CD14-positive monocyte (primary cell): ENCODE data around the gene ADI1. TPM values are rescaled to one million over a fixed set of nuclear protein-coding genes. Genes with fewer than 3 reads are reported as not detected.

ENCODE experiments used
- DNase-seq, 3 donors: peaks; one replicate each; pipeline ENCODE4 v3.0.0-alpha.2; 2011 to 2022
- H2AFZ ChIP-seq: 2 replicates; pipeline ENCODE4 v1.6.0; 2012; ENCODE audit warnings: mild to moderate bottlenecking, low read depth, low read length, inconsistent platforms; ENCODE audit not compliant: insufficient read depth, poor library complexity, severe bottlenecking
- H3K27ac ChIP-seq, 2 donors: 1 replicate in 1 of 2; 2 replicates in 1 of 2; pipeline ENCODE4 v1.5.1; 2012 to 2013; ENCODE audit warnings: low read length in 2 of 2, control low read depth in 1 of 2, inconsistent platforms in 1 of 2, low read depth in 1 of 2, mild to moderate bottlenecking in 1 of 2
- H3K27me3 ChIP-seq, 2 donors: one replicate each; pipeline versions ENCODE4 v1.6.0 to v1.6.1; 2011 to 2013; ENCODE audit warnings: low read length in 2 of 2; ENCODE audit not compliant: control insufficient read depth in 2 of 2, insufficient read depth in 2 of 2
- H3K36me3 ChIP-seq, 2 donors: replicated peaks in 1 of 2; 1 replicate in 1 of 2; 2 replicates in 1 of 2; pipeline versions ENCODE4 v1.5.1 to v1.6.1; 2012 to 2013; ENCODE audit warnings: low read length in 2 of 2, control low read depth in 1 of 2, inconsistent platforms in 1 of 2, mild to moderate bottlenecking in 1 of 2; ENCODE audit not compliant: insufficient read depth in 2 of 2, control insufficient read depth in 1 of 2
- H3K4me1 ChIP-seq, 2 donors: 1 replicate in 1 of 2; 2 replicates in 1 of 2; pipeline versions ENCODE4 v1.5.1 to v1.6.1; 2012 to 2013; ENCODE audit warnings: low read length in 2 of 2, control low read depth in 1 of 2, inconsistent platforms in 1 of 2, mild to moderate bottlenecking in 1 of 2, moderate library complexity in 1 of 2; ENCODE audit not compliant: insufficient read depth in 2 of 2, control insufficient read depth in 1 of 2
- H3K4me2 ChIP-seq: replicated peaks from 2 replicates; pipeline ENCODE3; 2012; ENCODE audit warnings: low read length, moderate library complexity, mild to moderate bottlenecking; ENCODE audit not compliant: poor library complexity, severe bottlenecking; ENCODE audit errors: extremely low read depth
- H3K4me3 ChIP-seq, 3 experiments: fragments of 200-600 bp in 1 of 3; sonication (generic) in 1 of 3; replicated peaks in 1 of 3; 1 replicate in 2 of 3; 2 replicates in 1 of 3; pipeline ENCODE4 v1.5.1; 2011 to 2013; ENCODE audit warnings: low read length in 3 of 3, mild to moderate bottlenecking in 3 of 3, control low read depth in 2 of 3, low read depth in 2 of 3, inconsistent platforms in 1 of 3, moderate library complexity in 1 of 3
- H3K79me2 ChIP-seq: 2 replicates; pipeline ENCODE4 v1.6.0; 2012; ENCODE audit warnings: mild to moderate bottlenecking, control low read depth, inconsistent platforms, low read length, moderate library complexity; ENCODE audit not compliant: insufficient read depth
- H3K9ac ChIP-seq: 2 replicates; pipeline ENCODE4 v1.6.0; 2017; ENCODE audit warnings: low read length, mild to moderate bottlenecking; ENCODE audit not compliant: insufficient read depth, poor library complexity, severe bottlenecking
- H3K9me3 ChIP-seq, 2 donors: replicated peaks in 1 of 2; 1 replicate in 1 of 2; 2 replicates in 1 of 2; pipeline versions ENCODE4 v1.5.1 to v1.6.1; 2012 to 2013; ENCODE audit warnings: low read length in 2 of 2, control low read depth in 1 of 2; ENCODE audit not compliant: control insufficient read depth in 1 of 2, insufficient read depth in 1 of 2
- H4K20me1 ChIP-seq: 2 replicates; pipeline ENCODE4 v1.6.0; 2012; ENCODE audit warnings: mild to moderate bottlenecking, low read length, control low read depth, moderate library complexity; ENCODE audit not compliant: insufficient read depth
- H3K27ac Mint-ChIP-seq, 7 donors: one replicate each; pipeline ENCODE4 v1.8.0; 2020; ENCODE audit warnings: mild to moderate bottlenecking in 7 of 7, mixed read lengths in 7 of 7, moderate library complexity in 6 of 7, inconsistent platforms in 2 of 7
- H3K27me3 Mint-ChIP-seq, 3 donors: one replicate each; pipeline ENCODE4 v1.8.0; 2021 to 2022; ENCODE audit warnings: low read depth in 3 of 3, mild to moderate bottlenecking in 3 of 3, mixed read lengths in 3 of 3, moderate library complexity in 3 of 3, inconsistent platforms in 1 of 3
- H3K36me3 Mint-ChIP-seq, 2 donors: one replicate each; pipeline ENCODE4 v1.8.0; 2020; ENCODE audit warnings: mixed read lengths in 2 of 2, inconsistent platforms in 1 of 2, mild to moderate bottlenecking in 1 of 2
- H3K4me1 Mint-ChIP-seq: one replicate; pipeline ENCODE4 v1.8.0; 2020; ENCODE audit warnings: mild to moderate bottlenecking, mixed read lengths
- H3K4me3 Mint-ChIP-seq, 2 donors: one replicate each; pipeline ENCODE4 v1.8.0; 2020; ENCODE audit warnings: mild to moderate bottlenecking in 2 of 2, mixed read lengths in 2 of 2, moderate library complexity in 1 of 2
- H3K9me3 Mint-ChIP-seq, 7 donors: one replicate each; pipeline ENCODE4 v1.8.0; 2020 to 2022; ENCODE audit warnings: mixed read lengths in 7 of 7, mild to moderate bottlenecking in 6 of 7, moderate library complexity in 6 of 7, inconsistent platforms in 2 of 7
- CTCF ChIP-seq: fragments of 200-600 bp; IDR thresholded peaks from one replicate; pipeline ENCODE4 v1.8.0; 2022; ENCODE audit warnings: antibody characterized with exemption, mild to moderate bottlenecking
- WGBS: methylation state at CpG from one replicate; pipeline ENCODE4 v1.1.5; 2013; ENCODE audit warnings: missing lambda C conversion rate; ENCODE audit not compliant: insufficient coverage; 5-methylcytosine and 5-hydroxymethylcytosine counted together
- intact Hi-C, 2 donors: fragments of 100-400 bp; cut with micrococcal nuclease; formaldehyde crosslinking; loops; one replicate each; pipeline versions ENCODE4 v1.15.0 to v1.15.1; 2023
- polyA plus RNA-seq, 3 donors: library from polyadenylated mRNA; depleted of rRNA in 1 of 3; unstranded in 2 of 3; stranded (reverse) in 1 of 3; fragments of 300-500 nt in 2 of 3; fragments of >200 nt in 1 of 3; fragmentation: Illumina TruSeq in 2 of 3; gene quantifications; 1 replicate in 2 of 3; 2 replicates in 1 of 3; pipeline ENCODE4 v1.2.3, GENCODE V29; 2012 to 2021

The ADI1 gene
- polyA plus RNA-seq, 3 donors, result 30.5 to 89.1 (median 79.3) TPM

GRCh38 chr2:3476985-3477327 lies 42.4 kb downstream of the ADI1 start:
- H3K4me2 ChIP-seq, result no peak overlapping the region
- Mint-ChIP-seq H3K4me3 (no peak overlapping the region), H3K27ac (no peak overlapping the region)

GRCh38 chr2:3476321-3476984 lies 42.9 kb downstream of the ADI1 start:
- intact Hi-C loops, result no loop called here
- H3K4me3 ChIP-seq, result no peak overlapping the region
- no peaks in the 10 kb centered on the region for H3K4me1 ChIP-seq
- H3K9ac ChIP-seq, result no peak overlapping the region
- no peak overlapping the region for H3K27ac Mint-ChIP-seq
- no peaks in the 10 kb centered on the region for H3K79me2 ChIP-seq
- H3K27ac ChIP-seq, result no peak overlapping the region
- H3K4me3 Mint-ChIP-seq, result no peak overlapping the region
- no peak for DNase-seq
- no peaks in the 10 kb centered on the region for H4K20me1 ChIP-seq
- no peak overlapping the region for H2AFZ ChIP-seq
- H3K9me3 Mint-ChIP-seq, result no peaks in the 10 kb centered on the region
- H3K27me3 Mint-ChIP-seq, result peaks cover 0 to 4% (median 0%) of the 10 kb centered on the region in 3 donors
- no peak for TF ChIP-seq CTCF
- H3K36me3 Mint-ChIP-seq, result peaks cover 67 to 88% of the 10 kb centered on the region in 2 donors
- peaks cover 4% of the 10 kb centered on the region for H3K4me1 Mint-ChIP-seq
- peaks cover 53 to 92% of the 10 kb centered on the region in 2 donors for H3K36me3 ChIP-seq
- no peak overlapping the region for H3K4me2 ChIP-seq
- WGBS, result 90% methylated on average over 9 of the region's 14 CpGs
- H3K27me3 ChIP-seq, result no peaks in the 10 kb centered on the region
- H3K9me3 ChIP-seq, result no peaks in the 10 kb centered on the region

More at GRCh38 chr2:3476985-3477327, 42.4 kb downstream of the ADI1 start:
- H3K79me2 ChIP-seq, result no peaks in the 10 kb centered on the region
- WGBS, result no CpG with 5 or more reads among the region's 5 CpGs
- no peaks in the 10 kb centered on the region for H3K27me3 ChIP-seq
- Mint-ChIP-seq H3K9me3 (no peaks in the 10 kb centered on the region), H3K4me1 (peaks cover 4% of the 10 kb centered on the region), H3K27me3 (peaks cover 0 to 4% (median under 1%) of the 10 kb centered on the region in 3 donors), H3K36me3 (peaks cover 64 to 88% of the 10 kb centered on the region in 2 donors)
- no peaks in the 10 kb centered on the region for H3K9me3 ChIP-seq
- H3K9ac ChIP-seq, result no peak overlapping the region
- no peak for DNase-seq
- no peak overlapping the region for H3K4me3 ChIP-seq
- no peaks in the 10 kb centered on the region for H3K4me1 ChIP-seq
- H2AFZ ChIP-seq, result no peak overlapping the region
- H3K36me3 ChIP-seq, result peaks cover 54 to 92% of the 10 kb centered on the region in 2 donors
- no peaks in the 10 kb centered on the region for H4K20me1 ChIP-seq
- TF ChIP-seq CTCF, result no peak
- no peak overlapping the region for H3K27ac ChIP-seq
- intact Hi-C loops, result no loop called here
